ENCODE measurements around the gene ARHGEF28.

Gene ARHGEF28

GRCh38 chr5:73892218-73892617 lies 266.2 kb downstream of the ARHGEF28 start:
- in situ Hi-C loops (cut with HindIII; ENCODE audit: low sequenced_read_pairs), result no loop called here

- in situ Hi-C loops (cut with HindIII; ENCODE audit: low sequenced_read_pairs), result no loop called here
Measured at GRCh38 chr5:73892806-73893205, 266.8 kb downstream of the ARHGEF28 start.

- in situ Hi-C loops (cut with HindIII; ENCODE audit: low sequenced_read_pairs), result no loop called here
Measured at GRCh38 chr5:73893813-73894212, 267.8 kb downstream of the ARHGEF28 start.

GRCh38 chr5:73894860-73895259 lies 268.9 kb downstream of the ARHGEF28 start:
- in situ Hi-C loops (cut with HindIII; ENCODE audit: low sequenced_read_pairs), result no loop called here

- in situ Hi-C loops (cut with HindIII; ENCODE audit: low sequenced_read_pairs), result no loop called here
Measured at GRCh38 chr5:73895471-73895870, 269.5 kb downstream of the ARHGEF28 start.

- in situ Hi-C loops (cut with HindIII; ENCODE audit: low sequenced_read_pairs), result no loop called here
Measured at GRCh38 chr5:73896097-73896496, 270.1 kb downstream of the ARHGEF28 start.

- in situ Hi-C loops (cut with HindIII; ENCODE audit: low sequenced_read_pairs), result no loop called here
Measured at GRCh38 chr5:73896668-73897067, 270.7 kb downstream of the ARHGEF28 start.

GRCh38 chr5:73897893-73898292 lies 271.9 kb downstream of the ARHGEF28 start:
- in situ Hi-C loops (cut with HindIII; ENCODE audit: low sequenced_read_pairs), result no loop called here

- in situ Hi-C loops (cut with HindIII; ENCODE audit: low sequenced_read_pairs), result no loop called here
Measured at GRCh38 chr5:73899055-73899454, 273.1 kb downstream of the ARHGEF28 start.

- in situ Hi-C loops (cut with HindIII; ENCODE audit: low sequenced_read_pairs), result loop anchor here (10.0 kb wide), 1 partner anchor 755 kb away; no protein-coding TSS in a partner anchor
Measured at GRCh38 chr5:73899916-73900315, 273.9 kb downstream of the ARHGEF28 start.

- in situ Hi-C loops (cut with HindIII; ENCODE audit: low sequenced_read_pairs), result loop anchor here (10.0 kb wide), 1 partner anchor 754 kb away; no protein-coding TSS in a partner anchor
Measured at GRCh38 chr5:73900566-73900965, 274.6 kb downstream of the ARHGEF28 start.

GRCh38 chr5:73901043-73901442 lies 275.0 kb downstream of the ARHGEF28 start:
- in situ Hi-C loops (cut with HindIII; ENCODE audit: low sequenced_read_pairs), result loop anchor here (10.0 kb wide), 1 partner anchor 754 kb away; no protein-coding TSS in a partner anchor

GRCh38 chr5:73901455-73901854 lies 275.5 kb downstream of the ARHGEF28 start:
- in situ Hi-C loops (cut with HindIII; ENCODE audit: low sequenced_read_pairs), result loop anchor here (10.0 kb wide), 1 partner anchor 753 kb away; no protein-coding TSS in a partner anchor

GRCh38 chr5:73902327-73903051 lies 276.5 kb downstream of the ARHGEF28 start:
- in situ Hi-C loops (cut with HindIII; ENCODE audit: low sequenced_read_pairs), result loop anchor here (10.0 kb wide), 1 partner anchor 752 kb away; no protein-coding TSS in a partner anchor

GRCh38 chr5:73903169-73903568 lies 277.2 kb downstream of the ARHGEF28 start:
- in situ Hi-C loops (cut with HindIII; ENCODE audit: low sequenced_read_pairs), result loop anchor here (10.0 kb wide), 1 partner anchor 752 kb away; no protein-coding TSS in a partner anchor

GRCh38 chr5:73906277-73906676 lies 280.3 kb downstream of the ARHGEF28 start:
- in situ Hi-C loops (cut with HindIII; ENCODE audit: low sequenced_read_pairs), result loop anchor here (10.0 kb wide), 1 partner anchor 749 kb away; no protein-coding TSS in a partner anchor

- in situ Hi-C loops (cut with HindIII; ENCODE audit: low sequenced_read_pairs), result loop anchor here (10.0 kb wide), 1 partner anchor 748 kb away; no protein-coding TSS in a partner anchor
Measured at GRCh38 chr5:73907164-73907563, 281.2 kb downstream of the ARHGEF28 start.

- in situ Hi-C loops (cut with HindIII; ENCODE audit: low sequenced_read_pairs), result loop anchor here (10.0 kb wide), 1 partner anchor 746 kb away; no protein-coding TSS in a partner anchor
Measured at GRCh38 chr5:73908395-73908794, 282.4 kb downstream of the ARHGEF28 start.

GRCh38 chr5:73908846-73909245 lies 282.9 kb downstream of the ARHGEF28 start:
- in situ Hi-C loops (cut with HindIII; ENCODE audit: low sequenced_read_pairs), result loop anchor here (10.0 kb wide), 1 partner anchor 746 kb away; no protein-coding TSS in a partner anchor

- in situ Hi-C loops (cut with HindIII; ENCODE audit: low sequenced_read_pairs), result loop anchor here (10.0 kb wide), 1 partner anchor 745 kb away; no protein-coding TSS in a partner anchor
Measured at GRCh38 chr5:73909474-73909873, 283.5 kb downstream of the ARHGEF28 start.

- in situ Hi-C loops (cut with HindIII; ENCODE audit: low sequenced_read_pairs), result no loop called here
Measured at GRCh38 chr5:73911761-73912393, 285.9 kb downstream of the ARHGEF28 start.

Data from DLD1 (cell line).